ENCODE data around the gene GUCY2D.

DNA sequence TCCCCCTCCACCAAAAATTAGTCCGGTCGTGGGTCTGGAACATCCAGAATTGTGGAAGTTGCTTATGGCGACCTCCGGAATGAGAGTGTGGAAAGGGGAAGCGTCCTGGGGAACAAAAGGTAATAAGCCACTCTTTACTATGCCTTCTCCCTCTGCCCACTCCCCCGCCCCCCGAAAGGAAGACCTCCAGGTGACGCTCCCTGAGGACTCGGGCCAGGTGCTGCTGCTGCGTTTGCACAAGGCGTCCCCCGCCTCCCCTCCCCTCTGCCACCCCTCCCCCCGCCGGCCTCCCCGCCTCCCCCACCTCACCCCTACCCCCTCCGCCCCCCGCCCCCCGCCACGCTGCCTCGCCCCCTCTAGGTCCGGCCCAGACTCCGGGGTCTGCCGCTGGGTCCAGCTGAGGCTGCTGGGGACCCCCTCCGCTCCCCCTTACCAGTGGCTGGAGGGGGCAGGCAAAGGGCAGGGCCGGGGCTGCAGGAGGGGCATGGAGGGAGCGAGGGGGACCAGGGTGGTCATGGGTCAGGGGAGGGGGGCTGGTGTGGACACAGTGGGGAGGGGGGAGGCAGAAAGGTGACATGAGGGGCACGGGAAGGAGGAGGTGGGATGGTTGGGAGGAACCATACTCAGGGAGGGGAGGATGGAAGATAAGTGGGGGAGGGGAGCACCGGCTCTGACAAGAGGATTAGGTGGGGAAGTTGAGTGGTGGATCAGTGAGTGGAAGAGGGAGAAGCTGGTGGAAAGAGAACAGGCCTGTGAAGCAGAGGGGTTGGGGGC lies 61.5 kb downstream of the GUCY2D start:
- TF ChIP-seq, protein P1, sequence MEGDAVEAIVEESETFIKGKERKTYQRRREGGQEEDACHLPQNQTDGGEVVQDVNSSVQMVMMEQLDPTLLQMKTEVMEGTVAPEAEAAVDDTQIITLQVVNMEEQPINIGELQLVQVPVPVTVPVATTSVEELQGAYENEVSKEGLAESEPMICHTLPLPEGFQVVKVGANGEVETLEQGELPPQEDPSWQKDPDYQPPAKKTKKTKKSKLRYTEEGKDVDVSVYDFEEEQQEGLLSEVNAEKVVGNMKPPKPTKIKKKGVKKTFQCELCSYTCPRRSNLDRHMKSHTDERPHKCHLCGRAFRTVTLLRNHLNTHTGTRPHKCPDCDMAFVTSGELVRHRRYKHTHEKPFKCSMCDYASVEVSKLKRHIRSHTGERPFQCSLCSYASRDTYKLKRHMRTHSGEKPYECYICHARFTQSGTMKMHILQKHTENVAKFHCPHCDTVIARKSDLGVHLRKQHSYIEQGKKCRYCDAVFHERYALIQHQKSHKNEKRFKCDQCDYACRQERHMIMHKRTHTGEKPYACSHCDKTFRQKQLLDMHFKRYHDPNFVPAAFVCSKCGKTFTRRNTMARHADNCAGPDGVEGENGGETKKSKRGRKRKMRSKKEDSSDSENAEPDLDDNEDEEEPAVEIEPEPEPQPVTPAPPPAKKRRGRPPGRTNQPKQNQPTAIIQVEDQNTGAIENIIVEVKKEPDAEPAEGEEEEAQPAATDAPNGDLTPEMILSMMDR (IDR thresholded peaks at IDR 0.05; ENCODE audit: insufficient read depth, low read length, poor library complexity, severe bottlenecking): no peak
- no peak for TF ChIP-seq EZH2phosphoT487 (conservative IDR thresholded peaks at IDR 0.05; ENCODE audit: low read length)
